SH-SY5Y (cell line): ENCODE measurements around the gene CRACDL.

Experiments
- GATA2 ChIP-seq: IDR thresholded peaks from 2 replicates; pipeline ENCODE4 v1.6.1; 2011; ENCODE audit warnings: mild to moderate bottlenecking, low read depth, low read length
- GATA3 ChIP-seq: IDR thresholded peaks from 2 replicates; pipeline ENCODE4 v1.6.1; 2011; ENCODE audit warnings: low read depth, mild to moderate bottlenecking, low read length, moderate library complexity

- TF ChIP-seq GATA2 (no peak), GATA3 (no peak)
Observed at GRCh38 chr2:98818164-98818563, 117.9 kb downstream of the CRACDL start.
